COLO668 (cell line): ENCODE data around the gene MYLK4.

ENCODE experiments used
- DNase-seq: peaks from one replicate; lab custom pipeline; 2025; ENCODE audit not compliant: unreplicated experiment; lab: John Stamatoyannopoulos, UW

MYLK4 gene

DNA sequence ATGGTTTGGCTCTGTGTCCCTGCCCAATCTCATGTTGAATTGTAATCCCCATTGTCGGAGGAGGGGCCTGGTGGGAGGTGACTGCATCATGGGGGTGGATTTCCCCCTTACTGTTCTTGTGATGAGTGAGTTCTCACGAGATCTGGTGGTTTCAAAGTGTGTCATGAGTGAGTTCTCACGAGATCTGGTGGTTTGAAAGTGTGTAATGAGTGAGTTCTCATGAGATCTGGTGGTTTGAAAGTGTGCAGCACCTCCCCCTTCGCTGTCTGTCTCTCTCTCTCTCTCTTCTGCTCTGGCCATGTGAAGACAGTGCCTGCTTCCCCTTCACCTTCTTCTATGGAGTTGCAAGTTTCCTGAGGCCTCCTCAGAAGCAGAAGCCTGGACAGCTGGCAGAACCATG is 87.6 kb downstream of the MYLK4 start:
- no peak for DNase-seq

DNA sequence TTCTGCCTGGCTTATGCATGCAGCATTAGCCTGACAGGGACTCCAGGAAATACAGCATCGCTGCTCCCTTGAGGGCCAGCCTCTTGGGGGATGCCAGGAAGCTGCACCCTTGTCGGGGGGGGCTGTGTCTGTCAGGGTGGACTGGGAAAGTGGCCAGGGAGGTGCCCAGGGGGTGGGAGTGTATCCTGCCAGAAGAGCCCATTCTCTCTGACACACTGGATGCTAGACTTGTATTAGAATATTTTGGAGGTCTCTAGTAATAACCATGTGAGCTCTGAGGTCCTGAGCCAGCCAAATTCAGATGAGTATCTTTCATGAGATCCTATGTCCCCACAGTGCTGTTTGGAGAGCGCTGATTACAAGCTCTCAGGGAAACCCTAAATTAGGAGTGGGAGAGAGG is 89.1 kb downstream of the MYLK4 start:
- DNase-seq = no peak

DNA sequence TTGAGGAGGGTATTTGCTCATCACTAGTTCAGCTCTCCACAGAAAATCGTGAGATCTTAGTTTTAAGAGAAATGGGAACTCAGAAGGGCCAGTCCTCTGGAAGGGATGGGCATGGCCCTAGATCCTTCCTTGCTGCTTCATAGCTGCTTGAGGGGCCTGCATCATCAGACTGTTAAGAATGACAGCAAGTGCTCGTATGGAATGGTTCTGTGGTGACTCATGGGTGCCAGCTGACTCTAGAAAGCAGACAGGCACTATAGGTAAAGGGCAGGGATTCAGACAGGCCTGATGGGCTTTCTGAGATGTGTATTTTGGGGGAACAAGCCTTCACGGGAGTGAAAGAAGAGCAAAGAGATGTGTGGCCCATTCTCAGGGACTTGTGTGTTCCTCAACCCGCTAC is 90.8 kb downstream of the MYLK4 start:
- no peak for DNase-seq

DNA sequence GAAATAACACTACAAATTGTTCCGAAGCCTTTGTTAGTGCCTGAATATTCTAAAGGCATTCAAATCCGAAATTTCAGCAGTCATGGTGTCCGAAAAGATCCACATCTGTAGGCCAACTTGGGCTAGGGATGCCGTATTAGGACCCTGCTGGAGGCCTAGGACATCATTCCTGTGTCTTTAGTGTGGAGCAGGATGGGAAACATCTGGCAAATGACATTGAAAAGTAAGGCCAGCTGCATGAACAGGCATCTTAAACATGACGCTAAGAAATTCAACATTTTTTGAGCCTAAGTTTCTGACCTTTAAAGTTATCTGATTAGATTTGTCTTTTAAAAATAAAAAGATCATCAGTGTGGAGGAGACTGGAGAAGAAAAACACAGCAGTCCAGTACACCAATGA is 91.3 kb downstream of the MYLK4 start:
- DNase-seq = no peak

DNA sequence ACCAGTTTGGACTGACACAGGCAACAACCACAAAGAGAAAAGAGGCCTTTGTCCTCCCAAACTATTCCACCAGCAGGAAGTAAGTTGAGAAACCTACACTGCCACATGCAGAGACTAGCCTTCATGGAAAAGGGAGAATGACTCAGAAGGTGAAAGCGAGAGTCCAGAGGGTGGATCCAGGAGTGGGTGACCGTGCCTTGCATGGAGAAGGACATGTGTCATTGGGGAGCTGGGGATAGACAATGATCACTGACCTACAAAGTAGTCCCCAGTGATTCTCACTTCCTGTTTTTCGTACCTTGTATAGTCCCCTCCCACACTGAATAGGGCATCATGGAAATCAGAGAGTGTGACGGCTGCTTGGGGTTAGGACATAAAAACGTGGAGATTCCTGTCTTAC is 91.9 kb downstream of the MYLK4 start:
- DNase-seq = no peak

DNA sequence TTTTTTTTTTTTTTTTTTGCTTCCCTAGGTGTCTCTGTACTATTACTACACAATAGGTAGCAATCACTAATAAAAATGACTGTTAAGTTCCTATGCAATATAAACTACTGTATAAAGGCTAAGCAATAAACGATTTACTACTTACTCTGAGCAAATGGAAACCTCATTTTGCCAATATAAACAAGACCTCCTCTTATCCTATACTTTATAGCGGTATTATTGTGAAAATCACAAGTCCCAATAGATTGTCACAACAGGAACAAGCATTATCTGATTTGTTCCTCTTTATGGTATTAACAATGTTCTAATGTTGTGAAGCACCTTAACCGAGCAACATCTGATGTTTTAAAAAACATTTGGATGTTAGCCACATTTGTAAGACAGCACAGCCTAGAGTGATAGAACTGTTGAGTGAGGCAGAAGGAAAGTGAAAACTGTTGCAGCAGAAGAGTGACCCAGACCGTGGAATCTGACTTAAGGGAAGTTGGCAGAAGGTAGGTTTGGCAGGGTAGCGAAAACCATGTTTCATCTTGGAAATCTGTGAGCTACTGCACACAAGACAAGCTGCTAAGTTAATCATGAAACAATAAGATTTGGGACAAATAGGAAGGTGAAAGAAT is 94.2 kb downstream of the MYLK4 start:
- DNase-seq = no peak

DNA sequence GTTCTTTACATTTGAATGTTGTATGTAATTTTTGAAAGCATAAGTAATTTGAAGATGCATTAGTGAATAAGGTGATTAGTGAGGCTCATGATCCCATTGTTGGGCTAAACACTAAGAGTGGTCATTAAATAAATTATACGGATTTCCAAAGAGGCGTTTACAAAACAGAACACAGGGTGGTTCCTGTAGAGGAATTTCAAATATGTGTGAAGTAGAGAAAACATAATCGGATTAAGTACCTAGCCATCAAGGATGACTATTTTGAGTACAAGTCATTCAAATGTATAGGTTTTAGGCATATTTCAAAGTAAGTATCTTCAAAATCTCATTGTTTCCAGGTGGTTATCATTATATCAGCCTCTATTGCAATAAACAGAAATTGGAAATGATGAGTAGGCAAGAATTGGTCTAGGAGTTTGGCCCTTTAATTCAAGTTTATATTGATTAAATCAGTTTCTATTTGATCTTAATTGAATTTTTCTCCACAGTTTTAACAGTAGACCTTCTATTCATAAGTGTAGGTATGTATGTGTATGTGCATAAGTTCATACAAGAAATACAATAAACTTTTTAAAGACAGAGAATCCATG is 94.8 kb downstream of the MYLK4 start:
- DNase-seq = no peak

DNA sequence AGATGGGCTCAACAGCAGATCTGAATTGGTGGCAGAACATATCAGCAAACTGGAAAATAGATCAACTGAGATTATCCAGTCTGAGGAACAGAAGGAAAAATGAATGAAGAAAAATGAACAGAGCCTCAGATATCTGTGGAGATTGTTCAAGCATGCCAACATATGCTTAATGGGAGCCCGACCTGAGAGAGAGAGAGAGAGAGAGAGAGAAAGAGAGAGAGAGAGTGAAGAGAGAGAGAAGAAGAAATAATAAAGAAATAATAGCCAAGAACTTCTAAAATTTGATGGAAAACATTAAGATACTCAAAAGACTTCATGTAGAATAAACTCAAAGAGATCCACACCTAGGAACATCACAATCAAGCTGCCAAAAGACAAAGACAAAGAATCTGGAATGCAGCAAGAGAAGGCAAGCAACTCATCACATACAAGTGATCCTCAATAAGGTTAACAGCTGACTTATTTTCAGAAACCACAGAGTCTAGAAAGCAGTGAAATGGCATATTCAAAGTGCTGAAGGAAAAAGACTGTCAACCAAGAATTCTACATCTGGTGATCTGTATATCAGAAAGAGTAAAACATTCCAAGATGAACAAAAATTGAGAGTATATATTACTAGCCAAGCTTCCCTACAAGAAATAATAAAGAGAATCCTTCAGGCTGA is 97.2 kb downstream of the MYLK4 start:
- no peak for DNase-seq

DNA sequence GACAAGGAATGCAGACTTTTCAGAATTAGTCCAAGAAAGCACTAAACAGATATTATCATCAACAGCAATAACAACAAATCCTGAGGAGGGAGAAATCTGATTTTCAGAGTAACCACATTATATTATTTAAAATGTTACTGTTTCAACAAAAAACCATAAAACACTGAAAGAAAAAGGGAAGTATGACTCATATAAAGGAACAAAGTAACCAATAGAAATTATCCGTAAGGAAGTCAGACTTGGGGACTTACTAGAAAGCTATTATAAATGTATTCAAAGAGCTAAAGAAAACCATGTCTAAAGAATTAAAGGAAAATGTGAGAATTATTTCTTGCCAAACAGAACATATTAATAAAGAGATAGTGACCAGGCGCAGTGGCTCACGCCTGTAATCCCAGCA is 98.1 kb downstream of the MYLK4 start:
- no peak for DNase-seq

DNA sequence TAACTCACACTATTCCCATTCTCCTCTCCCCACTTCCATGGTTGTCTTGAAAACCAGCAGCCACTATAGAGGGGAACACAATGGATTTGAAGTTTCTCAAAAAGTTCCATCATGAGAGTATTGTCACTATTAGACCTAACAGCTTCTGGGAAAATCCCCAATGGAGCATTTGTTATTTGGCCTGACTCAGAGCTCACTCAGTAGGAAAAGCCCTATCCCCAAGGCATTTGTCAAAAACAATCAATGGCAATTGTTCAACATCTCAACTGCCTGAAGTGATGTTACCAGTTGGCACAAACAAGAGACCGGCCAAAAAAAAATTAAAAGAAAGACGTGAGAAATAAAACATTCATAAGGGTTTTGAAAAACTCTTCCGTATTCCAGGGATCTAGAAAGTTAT is 98.8 kb downstream of the MYLK4 start:
- DNase-seq = no peak

DNA sequence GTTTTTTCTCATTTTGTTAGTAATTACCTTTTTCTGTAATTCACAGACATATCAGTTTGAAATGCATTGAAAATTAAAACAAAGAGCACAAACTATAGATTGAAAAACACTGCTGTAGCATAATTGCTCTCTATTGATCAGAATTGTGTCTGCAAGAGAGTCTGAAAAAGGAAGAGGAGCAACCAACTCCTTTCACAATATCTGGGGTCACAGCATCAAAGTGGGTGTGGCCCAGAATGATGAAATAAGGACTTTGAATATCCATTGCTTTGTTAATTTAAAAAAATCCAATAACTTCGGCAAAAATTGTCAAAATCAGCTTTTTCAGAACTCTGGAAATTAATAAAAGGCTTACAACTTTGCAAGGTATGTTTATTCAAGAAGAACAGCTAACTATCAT is 99.2 kb downstream of the MYLK4 start:
- no peak for DNase-seq

DNA sequence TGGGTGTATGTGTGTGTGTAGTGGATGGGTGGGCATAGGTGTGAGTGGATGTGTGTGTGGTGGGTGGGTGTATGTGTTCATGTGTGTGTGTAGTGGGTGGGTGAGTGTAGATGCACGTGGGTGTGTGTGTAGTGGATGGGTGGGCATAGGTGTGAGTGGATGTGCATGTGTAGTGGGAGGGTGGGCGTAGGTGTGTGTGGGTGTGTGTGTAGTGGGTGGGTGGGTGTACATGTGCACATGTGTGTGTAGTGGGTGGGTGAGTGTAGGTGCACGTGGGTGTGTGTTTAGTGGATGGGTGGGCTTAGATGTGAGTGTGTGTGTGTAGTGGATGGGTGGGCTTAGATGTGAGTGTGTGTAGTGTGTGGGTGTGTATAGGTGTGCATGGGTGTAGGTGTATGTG is 104.4 kb downstream of the MYLK4 start:
- DNase-seq = no peak

DNA sequence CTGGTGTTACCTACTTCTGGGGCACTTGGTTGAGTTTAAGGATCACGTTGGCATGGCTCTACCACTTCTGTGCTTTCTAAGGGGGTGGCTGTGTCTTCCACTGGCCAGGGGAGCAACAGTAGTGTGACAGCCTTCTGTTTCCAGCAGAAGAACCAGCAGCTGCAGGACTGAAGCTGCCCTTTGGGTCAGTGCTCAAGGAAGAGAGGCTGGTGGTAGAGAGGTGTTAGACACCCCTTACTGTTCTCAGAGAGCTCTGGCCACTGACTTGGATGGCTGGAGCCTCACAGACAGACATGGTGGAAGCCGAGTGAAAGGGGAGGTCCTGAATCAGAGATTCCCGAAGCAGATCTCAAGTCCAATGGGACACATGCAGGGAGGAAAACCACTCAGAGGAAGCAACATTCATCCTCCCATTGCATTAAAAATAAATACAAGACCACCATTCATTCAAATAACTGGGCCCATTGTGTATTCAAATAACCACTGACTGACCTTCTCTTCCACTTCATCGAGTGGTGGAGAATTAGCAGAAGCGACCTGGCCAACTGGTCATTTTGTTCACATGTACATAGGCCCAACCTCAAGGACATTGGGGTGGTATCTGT is 106.7 kb downstream of the MYLK4 start:
- DNase-seq = no peak

DNA sequence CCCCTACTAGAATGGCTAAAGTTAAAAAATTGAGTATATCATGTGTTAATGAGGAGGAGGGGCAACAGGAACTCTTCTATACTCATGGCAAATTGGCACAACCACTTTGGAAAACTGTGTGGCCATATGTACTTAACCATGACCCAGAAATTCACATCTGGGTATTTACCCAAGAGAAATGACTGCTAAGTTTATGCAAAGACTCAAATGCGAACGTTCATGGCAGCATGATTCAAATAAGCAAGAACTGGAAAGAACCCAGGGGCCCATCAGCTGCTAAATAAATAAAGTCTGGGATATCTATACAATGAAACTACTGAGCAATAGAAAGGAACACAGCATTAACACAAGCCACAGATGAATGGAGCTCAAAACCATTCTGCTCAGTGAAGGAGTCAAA is 107.6 kb downstream of the MYLK4 start:
- DNase-seq = no peak

DNA sequence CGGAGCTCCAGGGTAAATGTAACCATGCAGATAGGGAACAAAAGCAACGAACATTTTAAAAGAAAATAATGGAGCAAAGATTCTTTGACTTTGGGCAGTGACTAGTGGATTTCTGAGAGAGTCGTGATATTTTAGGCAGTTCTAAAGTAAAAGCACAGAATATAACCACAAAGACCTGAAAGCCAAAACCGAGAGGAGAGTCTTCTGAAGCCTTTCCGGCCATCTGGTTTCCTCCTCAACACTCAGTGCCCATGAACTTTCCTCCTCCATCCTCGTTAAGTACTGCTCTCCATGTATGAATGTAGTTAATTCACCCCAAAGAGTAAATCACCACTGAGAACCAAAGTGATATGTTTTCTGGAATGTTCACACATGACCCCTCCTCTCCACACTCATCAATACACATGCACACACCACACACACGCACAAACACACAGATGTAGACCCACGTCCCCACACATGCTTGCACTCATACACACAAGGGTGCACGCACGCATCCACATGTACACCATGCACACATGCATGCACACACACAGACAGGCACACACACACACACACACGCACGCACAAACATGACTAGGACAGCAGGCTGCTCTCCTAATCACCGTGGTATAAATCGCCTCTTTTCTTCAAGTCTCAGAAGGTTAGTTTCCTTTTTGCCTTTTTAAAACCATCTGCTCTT is 109.5 kb downstream of the MYLK4 start:
- no peak for DNase-seq

DNA sequence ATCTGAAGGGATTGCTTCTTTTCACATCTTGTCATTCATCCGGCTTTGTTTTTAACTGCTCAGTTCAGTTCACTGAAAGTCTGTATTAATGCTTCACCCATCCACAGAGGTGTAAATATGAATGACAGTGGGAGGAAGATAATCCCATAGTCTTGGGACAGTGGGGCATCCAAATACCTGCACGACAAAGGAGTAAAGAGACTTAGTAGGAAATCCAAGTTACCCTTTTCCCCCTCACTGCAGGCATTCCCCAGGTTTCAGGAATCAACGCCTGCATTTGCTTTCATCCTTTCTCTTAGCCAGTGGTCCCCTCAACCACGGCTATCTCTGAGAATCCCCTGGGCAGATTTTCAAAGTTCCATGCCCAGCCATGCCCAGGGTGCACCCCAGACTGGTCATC is 110.2 kb downstream of the MYLK4 start:
- DNase-seq = no peak

DNA sequence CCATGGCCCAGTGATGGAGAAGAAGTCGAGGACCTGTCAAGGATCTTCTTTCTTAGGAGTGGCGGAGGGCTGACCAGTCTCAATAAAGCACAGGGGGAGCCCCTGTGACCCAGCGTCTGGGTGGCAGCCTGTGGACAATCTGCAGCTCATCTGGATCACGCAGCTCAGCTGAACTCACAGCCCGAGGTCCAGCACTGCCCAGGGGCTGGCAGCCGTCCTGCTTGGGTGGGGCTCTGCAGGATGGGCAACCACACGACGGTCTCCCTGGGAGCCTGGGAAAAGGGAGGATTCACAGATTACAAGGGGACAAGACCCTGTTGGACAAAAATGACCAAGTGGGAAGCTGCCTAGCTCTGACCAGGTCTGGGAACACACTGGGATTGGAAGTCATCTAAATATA is 110.8 kb downstream of the MYLK4 start:
- no peak for DNase-seq

DNA sequence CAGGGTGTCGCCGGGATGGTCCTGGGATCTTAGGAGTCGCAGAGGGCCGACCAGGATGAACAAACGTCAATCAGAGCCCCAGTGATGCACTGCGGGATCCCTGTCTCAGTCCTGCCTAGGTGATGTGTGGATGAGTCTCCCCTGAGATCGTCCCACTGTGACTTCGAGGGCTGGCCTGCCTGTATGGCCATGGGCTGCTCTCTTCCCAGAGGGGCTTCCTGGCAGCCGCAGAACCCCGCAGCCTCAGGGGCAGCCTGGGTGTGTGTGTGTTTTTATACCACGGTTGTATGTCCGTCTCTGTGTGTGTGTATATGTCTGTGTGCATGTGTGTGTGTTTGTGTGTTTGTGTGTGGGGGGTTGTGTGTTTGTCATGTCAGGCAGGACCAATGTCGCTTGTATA is 111.6 kb downstream of the MYLK4 start:
- DNase-seq = no peak

DNA sequence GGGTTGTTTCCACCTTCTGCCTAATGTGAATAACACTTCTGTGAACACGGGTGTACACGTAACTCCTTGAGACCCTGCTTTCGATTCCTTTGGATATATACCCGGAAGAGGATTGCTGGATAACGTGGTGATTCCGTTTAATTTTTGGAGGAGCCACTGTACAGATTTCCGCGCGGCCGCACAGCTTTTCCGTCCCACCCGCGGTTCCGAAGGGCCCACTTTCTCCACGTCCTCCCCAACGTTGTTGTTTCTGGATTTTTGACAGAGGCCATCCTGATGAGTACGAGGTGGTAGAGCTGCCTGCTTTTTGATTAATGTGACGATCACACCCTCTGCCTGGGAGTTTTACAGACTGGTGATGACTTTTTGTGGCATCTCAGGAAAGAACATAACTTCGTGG is 114.0 kb downstream of the MYLK4 start:
- no peak for DNase-seq

DNA sequence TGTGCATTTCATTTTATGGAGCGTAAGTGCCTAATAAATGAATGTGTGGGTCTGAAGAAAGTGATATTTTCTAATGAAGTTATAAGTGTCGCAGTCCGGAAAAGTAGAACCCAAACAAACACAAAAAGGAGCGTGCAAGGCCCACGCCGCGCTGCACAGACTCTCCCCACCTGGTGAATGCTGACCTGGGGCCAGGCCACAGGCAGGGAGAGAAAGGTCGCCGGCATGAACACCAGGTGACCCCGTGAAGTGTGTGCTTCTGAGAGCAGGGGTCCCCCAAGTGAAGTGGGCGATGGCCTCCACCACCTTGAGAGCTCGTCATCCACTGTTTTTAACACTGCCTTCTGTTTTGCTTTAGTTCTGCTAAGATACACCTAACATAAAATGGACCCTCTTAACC is 114.8 kb downstream of the MYLK4 start:
- no peak for DNase-seq

DNA sequence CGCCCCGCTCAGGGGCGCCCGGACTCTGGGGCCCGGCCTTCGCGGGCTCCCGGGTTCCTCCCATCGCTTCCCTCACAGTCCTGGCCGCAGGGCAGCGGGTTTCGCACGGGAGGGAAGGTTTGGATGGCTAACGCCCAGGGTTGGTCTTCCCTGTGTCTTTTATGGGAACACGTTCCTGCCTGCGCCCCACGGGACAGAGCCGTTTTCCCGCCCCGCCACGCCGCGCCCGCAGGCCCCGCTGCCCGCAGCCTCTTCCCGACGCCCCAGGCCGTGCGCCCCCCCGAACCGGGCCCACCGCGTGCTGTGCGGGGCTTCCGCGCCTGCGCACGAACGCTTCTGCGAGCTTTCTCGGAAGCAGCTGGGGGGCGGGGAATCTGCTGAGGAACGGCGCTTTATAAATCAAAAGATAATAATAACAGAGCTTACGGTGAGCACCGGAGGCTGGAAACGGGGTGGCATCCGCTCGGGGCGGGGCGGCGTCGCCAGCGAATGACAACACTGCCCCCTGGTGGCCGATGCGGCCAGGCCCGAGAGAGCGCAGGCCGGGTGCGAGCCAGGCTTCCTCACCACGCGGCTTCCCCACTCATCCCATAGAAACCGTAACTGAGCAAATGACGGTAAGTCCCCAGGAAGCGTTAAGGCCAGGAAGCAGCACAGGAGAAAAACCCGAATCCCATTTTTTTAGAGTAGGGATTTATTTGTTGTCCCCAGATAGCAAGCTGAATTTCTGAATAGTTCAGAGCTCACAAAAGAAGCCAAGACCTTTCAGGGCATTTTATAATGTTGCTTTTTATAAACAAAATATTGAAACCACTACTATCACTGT is 116.4 kb downstream of the MYLK4 start:
- peak; percentile 80 for DNase-seq
